Natural killer cell treated with Interleukin-12 subunit alpha and Interleukin-12 subunit beta and Interleukin-15 and Interleukin-18, amount 100 ng/mL, for 72 hours (primary cell): Measurements from ENCODE around the gene KIRREL3. TPM values are rescaled to one million over a fixed set of nuclear protein-coding genes. Genes with fewer than 3 reads are reported as not detected.

Source experiments
- ATAC-seq, 2 donors: fragments of 150-1000 bp; cut with Tn5 transposase in 1 of 2; sonication (Bioruptor Pico), chemical (Tn5 transposase) in 1 of 2; 2 replicates each; pipeline ENCODE4 v1.10.0; 2021
- DNase-seq: peaks from one replicate; pipeline ENCODE4 v3.0.0; 2022; ENCODE audit warnings: low spot score
- H3K27ac Mint-ChIP-seq, 2 donors: 1 replicate in 1 of 2; 2 replicates in 1 of 2; pipeline ENCODE4 v1.8.0; 2022; ENCODE audit warnings: mixed read lengths in 2 of 2, mild to moderate bottlenecking in 1 of 2, moderate library complexity in 1 of 2
- H3K27me3 Mint-ChIP-seq, 2 donors: 1 replicate in 1 of 2; 2 replicates in 1 of 2; pipeline ENCODE4 v1.8.0; 2022; ENCODE audit warnings: mixed read lengths in 2 of 2
- H3K36me3 Mint-ChIP-seq: one replicate; pipeline ENCODE4 v1.8.0; 2022; ENCODE audit warnings: mixed read lengths
- H3K4me1 Mint-ChIP-seq, 2 donors: 1 replicate in 1 of 2; 2 replicates in 1 of 2; pipeline ENCODE4 v1.8.0; 2022; ENCODE audit warnings: low read depth in 2 of 2, mixed read lengths in 2 of 2, mild to moderate bottlenecking in 1 of 2
- H3K4me3 Mint-ChIP-seq: one replicate; pipeline ENCODE4 v1.8.0; 2022; ENCODE audit warnings: mixed read lengths
- H3K9me3 Mint-ChIP-seq: 2 replicates; pipeline ENCODE4 v1.8.0; 2022; ENCODE audit warnings: mixed read lengths
- total RNA-seq, 2 donors: library from RNA; stranded (reverse); gene quantifications; one replicate each; pipeline ENCODE4 v1.2.3, GENCODE V29; 2022

The KIRREL3 gene
- total RNA-seq, 2 donors from 2014 or later = not detected

DNA sequence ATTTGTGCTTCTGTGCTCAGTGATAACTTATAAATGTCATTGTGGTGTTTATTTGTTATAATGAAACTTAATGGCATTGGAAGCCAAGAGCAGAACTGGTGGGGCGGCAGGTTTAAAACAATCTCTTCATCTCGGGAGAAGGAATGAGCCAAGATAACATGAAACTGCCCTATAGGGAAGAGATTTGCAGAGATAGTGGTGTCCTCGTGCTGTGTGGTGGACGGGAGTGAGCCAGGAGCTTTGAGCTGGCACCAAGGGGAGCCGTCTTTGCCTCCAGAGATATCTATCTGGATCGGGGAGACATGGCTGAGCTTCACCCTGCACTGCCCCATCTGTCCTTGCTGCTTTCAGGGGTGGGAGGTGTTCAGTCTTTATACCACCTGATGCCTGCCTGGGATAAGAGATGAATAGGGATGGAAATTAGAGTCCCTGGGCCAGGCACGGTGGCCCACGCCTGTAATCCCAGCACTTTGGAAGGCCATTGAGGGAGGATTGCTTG, 455.5 kb downstream of the KIRREL3 start:
- H3K4me3 Mint-ChIP-seq = no peak overlapping the region
- no peaks in the 10 kb centered on the region for H3K4me1 Mint-ChIP-seq
- H3K27ac Mint-ChIP-seq = no peak overlapping the region
- no peaks in the 10 kb centered on the region for H3K9me3 Mint-ChIP-seq
- no peak for ATAC-seq
- DNase-seq = no peak
- no peaks in the 10 kb centered on the region for H3K36me3 Mint-ChIP-seq
- peaks cover 19 to 23% of the 10 kb centered on the region in 2 donors for H3K27me3 Mint-ChIP-seq

DNA sequence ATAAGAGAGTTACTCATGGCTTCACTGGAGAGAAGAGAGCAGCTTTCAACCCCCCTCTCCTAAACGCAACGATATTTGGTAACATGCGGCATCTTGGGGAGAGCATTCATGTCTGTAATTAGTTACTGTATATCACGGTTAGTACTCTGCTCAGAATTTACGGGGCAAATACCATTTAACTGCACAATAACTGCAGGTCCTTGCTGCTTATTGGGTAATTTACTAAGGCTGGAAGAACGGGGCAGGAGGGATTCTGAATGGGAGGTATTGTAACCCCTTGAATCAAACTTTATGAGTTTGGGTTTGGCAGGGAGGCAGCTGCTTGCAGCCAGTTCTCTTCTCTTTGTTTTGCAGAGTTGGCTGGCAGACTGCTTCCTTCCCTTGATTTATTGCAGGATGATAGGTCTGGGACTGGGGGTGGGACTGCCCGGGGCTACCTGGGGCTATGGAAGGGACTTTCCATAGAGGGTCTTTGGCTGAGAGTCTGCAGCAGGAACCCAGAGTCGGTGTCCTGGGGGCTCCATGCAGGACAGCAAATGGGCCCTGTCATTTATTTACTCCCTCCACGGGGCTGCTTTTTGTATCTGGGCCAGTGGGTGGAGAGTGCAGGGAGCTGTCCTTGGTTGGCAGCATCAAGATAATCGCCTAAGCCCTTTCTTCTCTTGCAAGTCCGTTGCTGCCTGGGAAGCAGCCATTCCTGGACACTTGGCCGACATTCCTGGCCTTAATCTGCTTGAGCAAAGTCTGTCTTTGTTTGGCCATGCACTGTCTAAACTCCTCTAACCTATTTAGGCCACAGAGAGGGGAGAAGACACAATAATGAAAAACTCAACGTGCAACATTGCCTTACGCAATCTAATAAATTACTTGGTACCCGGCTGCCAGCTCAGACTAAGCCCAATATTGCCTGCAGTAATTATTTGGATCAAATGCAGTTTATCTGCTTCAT, 456.2 kb downstream of the KIRREL3 start:
- H3K4me3 Mint-ChIP-seq = no peak overlapping the region
- no peaks in the 10 kb centered on the region for H3K4me1 Mint-ChIP-seq
- H3K27me3 Mint-ChIP-seq = peaks cover 19 to 27% of the 10 kb centered on the region in 2 donors
- DNase-seq (no peak), ATAC-seq (no peak)
- H3K9me3 Mint-ChIP-seq = no peaks in the 10 kb centered on the region
- no peak overlapping the region for H3K27ac Mint-ChIP-seq
- no peaks in the 10 kb centered on the region for H3K36me3 Mint-ChIP-seq

DNA sequence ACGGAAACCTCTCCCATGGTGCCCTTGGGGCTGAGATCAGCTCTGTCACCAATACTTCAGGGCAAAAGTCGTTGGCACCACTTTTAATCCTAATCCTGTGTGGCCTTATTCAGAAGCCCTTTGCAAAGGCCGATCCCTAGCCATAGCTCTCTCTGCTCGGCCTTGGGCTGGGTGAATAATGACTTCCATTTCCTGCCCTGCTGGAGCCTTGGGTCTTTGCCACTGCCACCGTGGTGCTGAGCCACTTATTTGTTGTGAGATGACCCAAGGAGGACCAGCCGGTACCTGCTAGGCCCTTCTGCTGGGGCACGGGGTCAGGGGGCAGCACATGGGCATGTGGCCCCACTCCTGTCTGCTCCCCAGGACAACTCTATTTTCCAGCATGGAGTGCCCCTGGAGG, 456.9 kb downstream of the KIRREL3 start:
- peaks cover 19 to 31% of the 10 kb centered on the region in 2 donors for H3K27me3 Mint-ChIP-seq

DNA sequence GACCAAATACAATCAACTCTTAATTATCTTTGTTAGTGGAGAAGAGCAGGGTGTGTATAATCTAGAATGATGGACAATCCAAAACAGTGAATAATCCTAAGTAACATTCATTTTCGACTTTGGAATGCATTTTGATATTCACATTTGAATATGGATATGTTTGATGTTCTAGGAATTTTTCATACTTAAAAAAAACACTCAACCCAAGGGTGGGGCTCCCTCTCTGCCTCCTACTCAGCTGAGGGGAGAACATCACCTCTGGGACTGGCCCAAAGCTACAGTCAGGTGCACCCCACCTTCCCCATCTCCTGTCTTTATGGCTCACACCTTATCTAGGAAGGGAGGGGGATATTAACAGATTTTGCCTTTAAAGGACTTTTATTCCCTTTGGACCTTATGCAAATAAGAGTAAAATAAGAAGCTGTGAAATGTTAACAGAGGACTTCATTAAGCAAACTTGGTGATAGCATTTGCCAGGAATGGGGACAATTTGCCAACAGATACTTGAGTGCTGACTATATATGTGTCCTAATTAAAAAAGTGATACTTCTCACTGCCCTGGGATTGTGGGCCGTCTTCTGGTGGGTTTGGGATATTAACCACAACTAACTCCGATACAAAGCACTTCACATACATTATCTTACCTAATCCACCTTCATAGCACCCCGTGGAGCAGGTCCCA, 458.1 kb downstream of the KIRREL3 start:
- DNase-seq = no peak

More for the DNA sequence above, 456.9 kb downstream of the KIRREL3 start:
- DNase-seq = no peak
- Mint-ChIP-seq H3K27ac (no peak overlapping the region), H3K4me1 (no peaks in the 10 kb centered on the region), H3K36me3 (no peaks in the 10 kb centered on the region), H3K4me3 (no peak overlapping the region), H3K9me3 (no peaks in the 10 kb centered on the region)
- ATAC-seq = peak in 1 of 2 donors; percentile 12

DNA sequence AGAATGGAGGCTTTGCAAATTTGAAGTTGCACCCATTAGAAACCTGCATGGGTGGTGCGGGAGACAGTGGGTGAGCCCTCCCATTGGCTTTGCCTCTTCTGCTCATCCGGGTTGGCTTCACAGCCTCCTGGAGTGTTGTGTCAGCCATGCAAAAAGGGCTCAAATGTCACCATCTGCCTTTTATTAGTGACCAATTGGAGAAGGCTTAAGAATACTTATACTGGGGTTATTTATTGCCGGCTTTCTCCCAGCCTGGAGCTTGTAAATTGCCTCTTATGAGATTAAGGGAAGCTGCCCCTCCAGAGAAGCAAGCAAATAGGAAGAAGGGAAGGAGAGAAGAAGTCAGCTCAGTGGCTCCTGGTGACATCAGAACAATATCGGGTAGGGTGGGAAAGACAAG, 462.5 kb downstream of the KIRREL3 start:
- no peak overlapping the region for H3K4me3 Mint-ChIP-seq
- H3K27me3 Mint-ChIP-seq = peaks cover 16 to 19% of the 10 kb centered on the region in 2 donors
- DNase-seq (no peak), ATAC-seq (no peak)
- H3K9me3 Mint-ChIP-seq = no peaks in the 10 kb centered on the region
- H3K36me3 Mint-ChIP-seq = no peaks in the 10 kb centered on the region
- H3K4me1 Mint-ChIP-seq = no peaks in the 10 kb centered on the region
- H3K27ac Mint-ChIP-seq = no peak overlapping the region

More for the DNA sequence above, 458.1 kb downstream of the KIRREL3 start:
- no peak for ATAC-seq
- no peak overlapping the region for H3K4me3 Mint-ChIP-seq
- H3K36me3 Mint-ChIP-seq = no peaks in the 10 kb centered on the region
- no peaks in the 10 kb centered on the region for H3K9me3 Mint-ChIP-seq
- H3K4me1 Mint-ChIP-seq = no peaks in the 10 kb centered on the region
- no peak overlapping the region for H3K27ac Mint-ChIP-seq
- peaks cover 21 to 31% of the 10 kb centered on the region in 2 donors for H3K27me3 Mint-ChIP-seq

DNA sequence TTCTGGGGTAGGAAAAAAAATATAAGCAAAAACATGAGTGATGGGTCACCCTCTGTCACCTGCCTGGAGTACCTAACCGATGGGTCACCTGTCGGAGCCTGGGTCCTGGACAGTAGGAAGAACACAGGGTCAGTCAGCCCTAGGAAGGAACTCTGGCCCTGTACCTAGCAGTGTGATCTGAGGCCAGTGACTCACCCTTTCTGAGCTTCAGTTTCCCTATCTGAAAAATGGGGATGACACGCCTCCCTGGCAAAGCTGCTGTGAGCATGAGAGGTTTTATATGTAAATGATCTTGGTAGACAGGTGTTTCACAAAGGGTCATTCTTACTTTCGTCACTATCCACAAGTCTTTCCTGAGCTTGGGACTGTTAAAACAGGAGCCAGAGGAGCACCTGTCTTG, 463.1 kb downstream of the KIRREL3 start:
- no peak overlapping the region for H3K27ac Mint-ChIP-seq
- no peaks in the 10 kb centered on the region for H3K4me1 Mint-ChIP-seq
- no peaks in the 10 kb centered on the region for H3K9me3 Mint-ChIP-seq
- DNase-seq (no peak), ATAC-seq (no peak)
- peaks cover 15% of the 10 kb centered on the region in 2 donors for H3K27me3 Mint-ChIP-seq
- H3K4me3 Mint-ChIP-seq = no peak overlapping the region
- no peaks in the 10 kb centered on the region for H3K36me3 Mint-ChIP-seq

DNA sequence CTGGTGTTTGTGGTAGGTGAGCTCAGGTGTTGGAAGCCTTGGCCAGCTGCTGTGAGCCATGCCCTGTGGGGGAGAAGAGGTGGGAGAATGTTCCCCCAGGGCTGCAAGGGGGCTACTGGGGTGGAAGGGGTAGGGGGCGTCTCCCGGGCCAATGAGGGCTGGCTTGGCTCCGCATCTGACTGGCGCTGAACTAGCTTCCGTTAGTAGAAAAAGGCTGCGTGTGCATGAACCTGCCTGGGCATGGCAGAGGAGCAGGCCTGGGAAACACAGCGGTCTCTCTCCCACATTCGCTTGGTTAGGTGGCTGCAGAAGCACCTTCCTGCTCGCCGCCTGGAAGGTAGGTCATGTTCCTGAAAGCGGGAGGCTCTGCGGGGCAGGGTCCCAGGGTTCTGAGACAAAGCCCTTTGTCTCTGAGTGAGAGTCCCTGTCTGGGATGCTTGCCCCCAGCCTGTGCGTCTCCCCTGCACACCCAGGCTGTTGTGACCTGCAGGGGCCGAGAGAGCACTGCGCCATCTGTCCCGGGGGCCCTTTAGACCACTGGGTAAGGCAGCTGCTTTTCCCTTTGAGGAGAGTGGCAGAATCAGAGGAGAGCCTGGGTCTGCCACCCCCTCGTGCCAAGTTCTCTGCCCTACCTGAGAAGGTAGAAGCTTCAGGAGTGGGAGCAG, 466.3 kb downstream of the KIRREL3 start:
- Mint-ChIP-seq H3K4me1 (no peaks in the 10 kb centered on the region), H3K9me3 (no peaks in the 10 kb centered on the region), H3K27me3 (peaks cover 3 to 19% of the 10 kb centered on the region in 2 donors), H3K36me3 (no peaks in the 10 kb centered on the region), H3K4me3 (no peak overlapping the region), H3K27ac (no peak overlapping the region)
- ATAC-seq (no peak), DNase-seq (no peak)

DNA sequence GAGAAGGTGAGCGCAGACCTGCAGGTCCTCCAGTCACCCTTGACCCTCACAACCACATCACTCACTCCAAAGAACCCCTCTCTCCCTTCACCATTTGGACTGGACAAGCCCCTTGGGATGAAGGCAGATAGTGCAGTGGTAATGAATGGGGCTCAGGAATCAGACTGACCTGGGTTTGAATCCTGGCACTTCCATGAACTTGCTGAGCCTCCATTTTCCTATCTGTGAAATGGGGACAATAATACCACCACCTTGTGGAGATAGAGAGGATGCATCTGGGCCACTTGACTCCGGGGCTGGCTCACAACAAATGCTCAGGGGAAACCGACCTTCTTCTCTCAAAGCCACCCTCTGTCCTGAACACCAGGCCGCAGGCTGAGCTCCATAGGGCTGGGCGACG, 467.0 kb downstream of the KIRREL3 start:
- Mint-ChIP-seq H3K27me3 (peaks cover 0 to 19% of the 10 kb centered on the region in 2 donors), H3K4me1 (no peaks in the 10 kb centered on the region), H3K4me3 (no peak overlapping the region), H3K9me3 (no peaks in the 10 kb centered on the region), H3K36me3 (no peaks in the 10 kb centered on the region), H3K27ac (no peak overlapping the region)
- ATAC-seq (no peak), DNase-seq (no peak)

DNA sequence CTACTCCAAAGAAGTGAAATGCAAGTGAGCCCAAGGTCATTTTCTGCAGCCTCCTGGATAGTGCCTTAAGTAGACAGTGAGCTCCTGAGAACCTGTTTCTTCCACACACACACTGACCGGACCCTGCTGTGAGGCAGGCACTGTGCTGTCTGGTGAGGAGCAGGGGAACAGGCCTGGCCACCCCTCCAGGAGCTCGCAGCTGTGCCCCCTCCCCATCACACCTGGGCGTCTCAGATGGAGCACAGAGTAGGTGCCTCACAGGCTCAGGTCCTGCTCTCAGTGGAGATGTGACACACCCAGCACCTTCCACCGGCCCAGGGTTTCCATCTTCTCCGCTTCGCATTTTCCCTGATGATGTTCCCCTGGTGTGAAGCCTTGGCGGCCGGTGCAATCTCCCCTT, 470.2 kb downstream of the KIRREL3 start:
- no peak overlapping the region for H3K27ac Mint-ChIP-seq
- no peak for ATAC-seq
- no peaks in the 10 kb centered on the region for H3K36me3 Mint-ChIP-seq
- H3K27me3 Mint-ChIP-seq = peaks cover 0 to 13% of the 10 kb centered on the region in 2 donors
- H3K9me3 Mint-ChIP-seq = no peaks in the 10 kb centered on the region
- no peaks in the 10 kb centered on the region for H3K4me1 Mint-ChIP-seq
- H3K4me3 Mint-ChIP-seq = no peak overlapping the region
- DNase-seq = no peak

DNA sequence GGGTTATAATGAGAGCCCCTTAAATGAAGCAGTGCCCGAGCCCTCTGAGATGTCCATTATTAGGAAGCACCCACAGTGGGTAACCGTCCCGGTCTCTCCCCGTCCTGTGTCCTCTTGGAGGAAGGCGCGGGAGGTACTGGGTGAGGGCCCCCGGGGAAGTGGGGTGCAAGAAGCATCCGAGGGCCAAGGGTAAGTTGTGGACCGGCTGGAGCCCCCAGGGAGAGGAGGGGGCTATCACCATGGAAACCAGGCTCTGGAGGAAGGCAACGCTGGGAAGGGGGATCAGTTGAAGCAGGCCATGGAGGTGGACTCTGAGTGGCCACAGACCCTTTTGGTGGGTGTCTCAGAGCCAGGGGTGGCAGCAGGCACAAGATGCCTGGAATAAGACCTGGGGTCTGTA, 471.5 kb downstream of the KIRREL3 start:
- peaks cover 0 to 13% of the 10 kb centered on the region in 2 donors for H3K27me3 Mint-ChIP-seq
- H3K4me1 Mint-ChIP-seq = no peaks in the 10 kb centered on the region
- no peak for DNase-seq
- H3K9me3 Mint-ChIP-seq = no peaks in the 10 kb centered on the region
- H3K27ac Mint-ChIP-seq = no peak overlapping the region
- ATAC-seq = no peak
- no peaks in the 10 kb centered on the region for H3K36me3 Mint-ChIP-seq
- H3K4me3 Mint-ChIP-seq = no peak overlapping the region

DNA sequence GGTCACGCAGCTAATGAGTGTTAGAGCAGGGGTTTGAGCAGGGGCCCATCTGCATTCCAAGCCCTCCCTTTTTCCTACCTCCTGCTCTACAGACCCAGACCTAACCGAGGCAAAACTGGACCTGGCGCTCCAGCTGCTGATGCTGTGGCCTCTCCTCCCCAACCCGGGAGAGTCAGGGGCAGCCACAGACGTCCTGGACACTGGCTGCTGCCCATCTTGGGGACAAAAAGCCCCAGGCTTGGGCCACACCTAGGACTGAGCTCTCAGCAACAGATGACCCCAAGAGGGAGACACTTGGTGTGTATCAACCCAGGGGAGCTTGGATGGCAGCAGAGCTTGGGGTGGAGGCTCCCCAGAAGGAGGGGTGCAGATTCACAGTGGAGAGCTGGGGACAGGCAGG, 472.5 kb downstream of the KIRREL3 start:
- ATAC-seq = no peak
- H3K27me3 Mint-ChIP-seq = peaks cover 0 to 16% of the 10 kb centered on the region in 2 donors
- no peak overlapping the region for H3K4me3 Mint-ChIP-seq
- DNase-seq = no peak
- H3K4me1 Mint-ChIP-seq = no peaks in the 10 kb centered on the region
- H3K27ac Mint-ChIP-seq = no peak overlapping the region
- H3K36me3 Mint-ChIP-seq = no peaks in the 10 kb centered on the region
- no peaks in the 10 kb centered on the region for H3K9me3 Mint-ChIP-seq

DNA sequence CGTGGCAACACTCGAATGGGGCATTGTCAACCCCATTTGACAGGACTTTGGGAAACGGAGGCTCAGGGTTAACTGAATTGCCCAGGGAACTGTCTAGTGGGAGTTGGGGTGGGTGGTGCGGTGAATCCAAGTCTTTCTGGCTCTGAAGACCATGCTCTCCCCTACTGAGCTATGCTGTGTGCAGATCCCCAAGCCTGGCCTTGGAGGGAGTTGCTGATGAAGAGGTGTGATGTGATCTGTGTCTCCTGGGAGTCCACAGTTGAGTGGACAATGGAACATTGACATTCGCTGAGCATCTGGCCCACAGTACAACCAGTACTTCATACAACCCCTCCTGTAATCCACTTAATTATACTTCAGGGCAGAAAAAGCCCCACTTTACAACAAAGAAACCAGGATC, 472.9 kb downstream of the KIRREL3 start:
- Mint-ChIP-seq H3K4me3 (no peak overlapping the region), H3K9me3 (no peaks in the 10 kb centered on the region), H3K36me3 (no peaks in the 10 kb centered on the region), H3K27me3 (peaks cover 0 to 16% of the 10 kb centered on the region in 2 donors), H3K27ac (no peak overlapping the region), H3K4me1 (no peaks in the 10 kb centered on the region)
- no peak for ATAC-seq
- DNase-seq = no peak

DNA sequence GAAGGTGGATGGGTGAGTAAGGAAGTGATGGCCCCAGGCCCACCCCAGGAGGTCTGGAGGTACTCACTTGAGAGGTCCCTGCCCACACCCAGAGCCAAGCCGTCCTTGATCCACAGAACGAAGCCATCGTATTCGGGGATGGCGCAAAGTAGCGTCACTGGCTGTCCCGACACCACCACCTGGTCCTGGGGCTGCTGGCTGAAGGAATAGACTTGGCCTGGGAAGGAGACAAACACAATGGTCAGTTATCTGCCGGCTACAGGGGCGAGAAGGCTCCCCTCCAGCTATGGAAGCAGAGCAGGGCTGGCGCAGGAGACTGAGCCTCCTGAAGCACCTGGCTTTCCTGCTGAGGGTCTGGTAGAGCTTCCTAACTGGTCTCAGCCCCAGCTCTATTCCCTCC, 474.1 kb downstream of the KIRREL3 start:
- no peaks in the 10 kb centered on the region for H3K9me3 Mint-ChIP-seq
- no peak overlapping the region for H3K27ac Mint-ChIP-seq
- DNase-seq = no peak
- H3K36me3 Mint-ChIP-seq = no peaks in the 10 kb centered on the region
- H3K4me3 Mint-ChIP-seq = no peak overlapping the region
- peaks cover 8 to 13% of the 10 kb centered on the region in 2 donors for H3K27me3 Mint-ChIP-seq
- no peak for ATAC-seq
- H3K4me1 Mint-ChIP-seq = no peaks in the 10 kb centered on the region
